ENCODE measurements around the gene SCMH1. TPM values are rescaled to one million over a fixed set of nuclear protein-coding genes. Genes with fewer than 3 reads are reported as not detected.

The SCMH1 gene
- total RNA-seq, 1 experiment from 2014 or later, result 25.9 TPM

DNA sequence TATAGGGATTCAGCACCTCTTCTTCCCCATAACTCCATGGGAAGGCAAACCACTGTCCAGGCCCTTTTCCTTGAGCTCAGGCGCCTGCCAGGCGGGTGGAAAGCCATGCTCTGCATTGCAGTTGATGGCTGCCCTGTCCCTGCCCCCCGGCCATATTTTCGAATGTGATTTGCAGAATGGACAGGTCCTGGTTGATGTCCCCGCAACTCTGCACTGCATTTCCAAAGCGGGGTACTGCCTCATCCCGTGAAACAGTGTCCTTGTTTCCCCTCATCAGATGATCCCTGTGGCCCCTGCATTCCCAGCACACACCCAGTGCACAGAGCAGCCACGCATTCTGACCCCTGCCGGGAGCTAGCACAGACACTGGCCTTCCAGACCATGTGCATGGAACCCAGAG lies 33.7 kb upstream of the SCMH1 start:
- H3K36me3 Mint-ChIP-seq (ENCODE audit: insufficient read depth, unreplicated experiment), result no peaks in the 10 kb centered on the region
- DNase-seq, result no peak
- TF ChIP-seq CTCF (IDR thresholded peaks at IDR 0.05; ENCODE audit: unreplicated experiment), result no peak
- H3K4me3 Mint-ChIP-seq (ENCODE audit: low read depth, unreplicated experiment), result no peak overlapping the region
- intact Hi-C loops (cut with micrococcal nuclease; ENCODE audit: unreplicated experiment), result no loop called here
- peaks cover 53% of the 10 kb centered on the region for H3K27me3 Mint-ChIP-seq (ENCODE audit: unreplicated experiment)
- BruUV-seq (replicated peaks), result no TSS peak
- H3K9me3 Mint-ChIP-seq (ENCODE audit: low read depth, unreplicated experiment), result no peaks in the 10 kb centered on the region
- peaks cover 1% of the 10 kb centered on the region for H3K4me1 Mint-ChIP-seq (ENCODE audit: low read depth, unreplicated experiment)
- CTCF ChIA-PET, result no interaction called here
- H3K27ac Mint-ChIP-seq (ENCODE audit: unreplicated experiment), result no peak overlapping the region

DNA sequence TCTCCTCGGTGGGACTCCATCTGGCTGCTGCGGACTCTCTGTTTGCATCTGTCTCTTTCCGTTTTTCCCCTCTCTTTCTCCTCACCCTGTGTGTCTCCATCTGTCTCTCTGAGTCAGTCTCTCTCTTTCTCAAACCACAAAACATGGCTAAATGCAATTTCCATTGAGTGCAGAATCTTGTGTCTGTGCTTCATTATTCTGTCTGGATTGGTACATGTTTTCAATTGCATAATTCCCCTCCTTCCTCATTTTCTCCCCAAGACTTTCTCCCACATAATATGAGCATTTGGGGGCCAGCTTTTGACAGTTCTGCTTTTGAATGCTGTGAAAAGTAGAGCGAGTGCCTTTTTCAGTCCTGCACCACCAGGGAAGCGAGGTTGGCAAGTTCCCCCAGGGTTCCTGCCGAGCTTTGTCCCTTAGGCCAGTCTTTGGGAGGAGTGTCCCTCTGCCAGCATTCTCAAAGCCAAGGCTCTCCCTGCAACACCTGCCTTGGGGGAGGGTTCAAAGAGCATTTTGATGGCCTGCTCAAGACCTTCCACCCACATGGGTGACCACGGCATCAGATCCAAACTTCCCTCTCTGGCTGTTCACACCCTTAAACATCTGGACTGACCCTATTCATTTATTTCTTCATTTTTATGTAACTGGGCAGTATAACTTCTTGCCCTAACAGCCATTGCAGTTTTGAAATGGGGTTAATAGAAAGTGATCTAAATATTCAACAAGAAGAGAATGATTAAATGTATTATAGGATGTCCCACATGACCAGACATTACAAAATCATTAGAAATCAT lies 32.8 kb upstream of the SCMH1 start:
- intact Hi-C loops (cut with micrococcal nuclease; ENCODE audit: unreplicated experiment), result no loop called here
- TF ChIP-seq CTCF (IDR thresholded peaks at IDR 0.05; ENCODE audit: unreplicated experiment), result no peak
- Mint-ChIP-seq H3K4me3 (ENCODE audit: low read depth, unreplicated experiment) (no peak overlapping the region), H3K36me3 (ENCODE audit: insufficient read depth, unreplicated experiment) (no peaks in the 10 kb centered on the region), H3K9me3 (ENCODE audit: low read depth, unreplicated experiment) (no peaks in the 10 kb centered on the region), H3K4me1 (ENCODE audit: low read depth, unreplicated experiment) (no peaks in the 10 kb centered on the region), H3K27ac (ENCODE audit: unreplicated experiment) (no peak overlapping the region), H3K27me3 (ENCODE audit: unreplicated experiment) (peaks cover 44% of the 10 kb centered on the region)
- no peak for DNase-seq
- CTCF ChIA-PET, result no interaction called here
- BruUV-seq (replicated peaks), result no TSS peak

- DNase-seq, result no peak
- peaks cover 37% of the 10 kb centered on the region for H3K27me3 Mint-ChIP-seq (ENCODE audit: unreplicated experiment)
- no peaks in the 10 kb centered on the region for H3K9me3 Mint-ChIP-seq (ENCODE audit: low read depth, unreplicated experiment)
- no peaks in the 10 kb centered on the region for H3K36me3 Mint-ChIP-seq (ENCODE audit: insufficient read depth, unreplicated experiment)
- TF ChIP-seq CTCF (IDR thresholded peaks at IDR 0.05; ENCODE audit: unreplicated experiment), result no peak
- CTCF ChIA-PET, result no interaction called here
- H3K4me3 Mint-ChIP-seq (ENCODE audit: low read depth, unreplicated experiment), result no peak overlapping the region
- no TSS peak for BruUV-seq (replicated peaks)
- H3K27ac Mint-ChIP-seq (ENCODE audit: unreplicated experiment), result no peak overlapping the region
- intact Hi-C loops (cut with micrococcal nuclease; ENCODE audit: unreplicated experiment), result no loop called here
- H3K4me1 Mint-ChIP-seq (ENCODE audit: low read depth, unreplicated experiment), result no peaks in the 10 kb centered on the region
Observed at GRCh38 chr1:41272601-41273000, 30.5 kb upstream of the SCMH1 start.

DNA sequence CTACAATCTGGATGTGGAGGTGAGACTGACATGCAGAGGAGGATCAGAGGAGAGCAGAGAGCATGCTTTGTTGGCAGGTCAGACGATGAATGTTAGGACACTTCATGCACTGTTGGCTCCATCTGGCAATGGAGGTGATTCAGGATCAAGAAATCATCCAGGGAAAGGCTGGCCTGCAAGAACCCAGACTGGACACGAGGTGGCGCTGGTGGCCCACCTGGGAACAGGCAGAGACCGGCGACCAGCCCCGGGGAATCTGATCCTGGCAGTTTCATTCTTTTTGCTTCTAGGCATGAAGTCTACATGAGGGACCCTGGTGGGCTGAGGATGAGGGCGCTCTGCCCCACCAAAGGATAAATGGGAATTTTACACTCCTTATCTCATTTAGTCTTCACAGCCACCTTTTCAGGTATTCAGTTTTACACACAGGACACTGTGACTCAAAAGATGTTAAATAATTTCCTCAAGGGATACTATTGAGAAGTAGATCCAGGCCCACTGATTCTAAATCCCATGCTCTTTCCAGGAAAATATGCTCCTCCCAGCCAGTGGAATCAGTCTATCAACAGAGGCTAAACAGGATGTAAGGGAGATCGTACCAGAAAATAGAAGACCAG lies 26.2 kb upstream of the SCMH1 start:
- TF ChIP-seq CTCF (IDR thresholded peaks at IDR 0.05; ENCODE audit: unreplicated experiment), result peak; percentile 90
- no peaks in the 10 kb centered on the region for H3K9me3 Mint-ChIP-seq (ENCODE audit: low read depth, unreplicated experiment)
- H3K36me3 Mint-ChIP-seq (ENCODE audit: insufficient read depth, unreplicated experiment), result no peaks in the 10 kb centered on the region
- H3K4me3 Mint-ChIP-seq (ENCODE audit: low read depth, unreplicated experiment), result no peak overlapping the region
- BruUV-seq (replicated peaks), result no TSS peak
- peak; percentile 85 for DNase-seq
- intact Hi-C loops (cut with micrococcal nuclease; ENCODE audit: unreplicated experiment), result loop anchor here (5.0 kb wide), 1 partner anchor 149 kb away; no protein-coding TSS in a partner anchor
- CTCF ChIA-PET, result interaction anchor here (1.0 kb wide), 1 partner anchor 165 kb away, joined by 4 read pairs; no protein-coding TSS in a partner anchor
- no peak overlapping the region for H3K27ac Mint-ChIP-seq (ENCODE audit: unreplicated experiment)
- H3K27me3 Mint-ChIP-seq (ENCODE audit: unreplicated experiment), result peaks cover 16% of the 10 kb centered on the region
- no peaks in the 10 kb centered on the region for H3K4me1 Mint-ChIP-seq (ENCODE audit: low read depth, unreplicated experiment)
